ENCODE measurements around the gene OR51A7. TPM values are rescaled to one million over a fixed set of nuclear protein-coding genes. Genes with fewer than 3 reads are reported as not detected.
"Not testable (repeated sequence)": the region's sequence is repeated elsewhere in the genome, so short reads cannot be mapped to it uniquely, and the experiment has no call there.

Gene OR51A7
- total RNA-seq: not detected

- H3K27me3 Mint-ChIP-seq: no peaks in the 10 kb centered on the region
- no peak within 1 kb of the TSS for H3K27ac Mint-ChIP-seq
- H3K4me1 Mint-ChIP-seq: no peaks in the 10 kb centered on the region
- H3K4me3 Mint-ChIP-seq: no peak within 1 kb of the TSS
- no peaks in the 10 kb centered on the region for H3K36me3 Mint-ChIP-seq (ENCODE audit: low read depth)
- CTCF ChIA-PET: no interaction called here
- DNase-seq: no peak
- H3K9me3 Mint-ChIP-seq: no peaks in the 10 kb centered on the region
- POLR2A ChIA-PET: no interaction called here
Observed at GRCh38 chr11:4903484-4903883, at the start of gene OR51A7. OR51A7 (plus strand) TSS chr11:4903783; CDS start chr11:4907370, 3,587 bp downstream.

- POLR2A ChIA-PET, H3K4me1 Mint-ChIP-seq, H3K9me3 Mint-ChIP-seq: not testable (repeated sequence)
Observed at GRCh38 chr11:4854286-4854685, 49.3 kb upstream of the OR51A7 start.

GRCh38 chr11:4862447-4863236 lies 40.9 kb upstream of the OR51A7 start:
- Mint-ChIP-seq H3K4me3 (no peak overlapping the region), H3K36me3 (ENCODE audit: low read depth) (no peaks in the 10 kb centered on the region), H3K4me1 (no peaks in the 10 kb centered on the region), H3K27ac (no peak overlapping the region), H3K9me3 (no peaks in the 10 kb centered on the region), H3K27me3 (no peaks in the 10 kb centered on the region)
- ChIA-PET CTCF (no interaction called here), POLR2A (no interaction called here)
- no peak for DNase-seq

More at GRCh38 chr11:4854286-4854685, 49.3 kb upstream of the OR51A7 start:
- DNase-seq; H3K27ac Mint-ChIP-seq; CTCF ChIA-PET; H3K36me3 Mint-ChIP-seq (ENCODE audit: low read depth); H3K27me3 Mint-ChIP-seq; H3K4me3 Mint-ChIP-seq: not testable (repeated sequence)

- no peaks in the 10 kb centered on the region for H3K9me3 Mint-ChIP-seq
- ChIA-PET CTCF (no interaction called here), POLR2A (no interaction called here)
- no peak overlapping the region for H3K4me3 Mint-ChIP-seq
- no peak overlapping the region for H3K27ac Mint-ChIP-seq
- H3K27me3 Mint-ChIP-seq: no peaks in the 10 kb centered on the region
- no peaks in the 10 kb centered on the region for H3K4me1 Mint-ChIP-seq
- DNase-seq: no peak
- H3K36me3 Mint-ChIP-seq (ENCODE audit: low read depth): no peaks in the 10 kb centered on the region
Observed at GRCh38 chr11:4863876-4864275, 39.7 kb upstream of the OR51A7 start.

GRCh38 chr11:4865855-4866254 lies 37.7 kb upstream of the OR51A7 start:
- H3K36me3 Mint-ChIP-seq (ENCODE audit: low read depth): no peaks in the 10 kb centered on the region
- H3K27me3 Mint-ChIP-seq: no peaks in the 10 kb centered on the region
- H3K9me3 Mint-ChIP-seq: no peaks in the 10 kb centered on the region
- POLR2A ChIA-PET: no interaction called here
- CTCF ChIA-PET: no interaction called here
- no peak overlapping the region for H3K4me3 Mint-ChIP-seq
- H3K27ac Mint-ChIP-seq: no peak overlapping the region
- DNase-seq: no peak
- H3K4me1 Mint-ChIP-seq: no peaks in the 10 kb centered on the region

- H3K4me1 Mint-ChIP-seq: no peaks in the 10 kb centered on the region
- no peak for DNase-seq
- H3K27me3 Mint-ChIP-seq: no peaks in the 10 kb centered on the region
- no peaks in the 10 kb centered on the region for H3K36me3 Mint-ChIP-seq (ENCODE audit: low read depth)
- H3K9me3 Mint-ChIP-seq: no peaks in the 10 kb centered on the region
- ChIA-PET POLR2A (no interaction called here), CTCF (no interaction called here)
- H3K4me3 Mint-ChIP-seq: no peak overlapping the region
- no peak overlapping the region for H3K27ac Mint-ChIP-seq
Observed at GRCh38 chr11:4881188-4881587, 22.4 kb upstream of the OR51A7 start.

- Mint-ChIP-seq H3K27ac (no peak within 1 kb of the TSS), H3K4me3 (no peak within 1 kb of the TSS), H3K4me1 (no peaks in the 10 kb centered on the region), H3K9me3 (no peaks in the 10 kb centered on the region), H3K27me3 (no peaks in the 10 kb centered on the region), H3K36me3 (ENCODE audit: low read depth) (no peaks in the 10 kb centered on the region)
- CTCF ChIA-PET: no interaction called here
- no peak for DNase-seq
- POLR2A ChIA-PET: no interaction called here
Observed at GRCh38 chr11:4881860-4882500, 21.6 kb upstream of the OR51A7 start, which contains the start of gene OR51T1. OR51T1 (plus strand) TSS chr11:4881900; CDS start chr11:4881900, 0 bp downstream.

GRCh38 chr11:4882543-4882942 lies 21.0 kb upstream of the OR51A7 start:
- Mint-ChIP-seq H3K27me3 (no peaks in the 10 kb centered on the region), H3K27ac (no peak overlapping the region), H3K36me3 (ENCODE audit: low read depth) (no peaks in the 10 kb centered on the region), H3K4me1 (no peaks in the 10 kb centered on the region), H3K4me3 (no peak overlapping the region), H3K9me3 (no peaks in the 10 kb centered on the region)
- POLR2A ChIA-PET: no interaction called here
- no peak for DNase-seq
- CTCF ChIA-PET: no interaction called here

- Mint-ChIP-seq H3K27me3 (no peaks in the 10 kb centered on the region), H3K27ac (no peak overlapping the region), H3K4me3 (no peak overlapping the region), H3K9me3 (no peaks in the 10 kb centered on the region), H3K4me1 (no peaks in the 10 kb centered on the region), H3K36me3 (ENCODE audit: low read depth) (no peaks in the 10 kb centered on the region)
- CTCF ChIA-PET: no interaction called here
- POLR2A ChIA-PET: no interaction called here
- no peak for DNase-seq
Observed at GRCh38 chr11:4884361-4884760, 19.2 kb upstream of the OR51A7 start.

GRCh38 chr11:4886186-4886585 lies 17.4 kb upstream of the OR51A7 start:
- Mint-ChIP-seq H3K4me3 (no peak overlapping the region), H3K4me1 (no peaks in the 10 kb centered on the region), H3K36me3 (ENCODE audit: low read depth) (no peaks in the 10 kb centered on the region), H3K9me3 (no peaks in the 10 kb centered on the region), H3K27me3 (no peaks in the 10 kb centered on the region), H3K27ac (no peak overlapping the region)
- POLR2A ChIA-PET: no interaction called here
- CTCF ChIA-PET: no interaction called here
- DNase-seq: no peak

GRCh38 chr11:4887591-4887990 lies 16.0 kb upstream of the OR51A7 start:
- CTCF ChIA-PET: no interaction called here
- H3K4me1 Mint-ChIP-seq: no peaks in the 10 kb centered on the region
- H3K36me3 Mint-ChIP-seq (ENCODE audit: low read depth): no peaks in the 10 kb centered on the region
- DNase-seq: no peak
- no peak overlapping the region for H3K27ac Mint-ChIP-seq
- POLR2A ChIA-PET: no interaction called here
- H3K4me3 Mint-ChIP-seq: no peak overlapping the region
- no peaks in the 10 kb centered on the region for H3K27me3 Mint-ChIP-seq
- H3K9me3 Mint-ChIP-seq: no peaks in the 10 kb centered on the region

GRCh38 chr11:4890279-4890678 lies 13.3 kb upstream of the OR51A7 start:
- CTCF ChIA-PET: no interaction called here
- no peaks in the 10 kb centered on the region for H3K9me3 Mint-ChIP-seq

GRCh38 chr11:4891996-4892640 lies 11.5 kb upstream of the OR51A7 start:
- Mint-ChIP-seq H3K27ac (no peak overlapping the region), H3K9me3 (no peaks in the 10 kb centered on the region), H3K27me3 (no peaks in the 10 kb centered on the region), H3K4me1 (no peaks in the 10 kb centered on the region), H3K36me3 (ENCODE audit: low read depth) (no peaks in the 10 kb centered on the region), H3K4me3 (no peak overlapping the region)
- DNase-seq: no peak
- POLR2A ChIA-PET: no interaction called here
- CTCF ChIA-PET: no interaction called here

More at GRCh38 chr11:4890279-4890678, 13.3 kb upstream of the OR51A7 start:
- Mint-ChIP-seq H3K27ac (no peak overlapping the region), H3K36me3 (ENCODE audit: low read depth) (no peaks in the 10 kb centered on the region), H3K4me3 (no peak overlapping the region), H3K27me3 (no peaks in the 10 kb centered on the region), H3K4me1 (no peaks in the 10 kb centered on the region)
- POLR2A ChIA-PET: no interaction called here
- no peak for DNase-seq

GRCh38 chr11:4916581-4916980 lies 13.0 kb downstream of the OR51A7 start:
- Mint-ChIP-seq H3K4me1 (no peaks in the 10 kb centered on the region), H3K36me3 (ENCODE audit: low read depth) (no peaks in the 10 kb centered on the region), H3K27ac (no peak overlapping the region), H3K4me3 (no peak overlapping the region), H3K9me3 (no peaks in the 10 kb centered on the region), H3K27me3 (no peaks in the 10 kb centered on the region)
- ChIA-PET CTCF (no interaction called here), POLR2A (no interaction called here)
- DNase-seq: no peak

Measured in activated CD4-positive, alpha-beta memory T cell treated with anti-CD3 and anti-CD28 coated beads, Interleukin-2, amount 10 ng/mL, durations not matched to agents 7 days and 5 days (primary cell).